GM12864 (cell line): ENCODE results near the gene SH3RF1.

Experiments used
- DNase-seq: peaks from one replicate; pipeline ENCODE4 v3.0.0-alpha.2; 2011; ENCODE audit warnings: low read depth
- H3K4me3 ChIP-seq: 2 replicates; pipeline ENCODE4 v1.5.1; 2011; ENCODE audit warnings: mild to moderate bottlenecking, low read depth, low read length, control low read depth
- TF ChIP-seq, protein P1 (sequence below): IDR thresholded peaks from 2 replicates; pipeline ENCODE4 v1.5.1; 2011; ENCODE audit warnings: low read depth, mild to moderate bottlenecking, moderate library complexity, low read length, control low read depth, inconsistent platforms; ENCODE audit errors: missing control alignments

SH3RF1 gene

GRCh38 chr4:169246279-169246678, 24.5 kb downstream of the SH3RF1 start:
- H3K4me3 ChIP-seq = no peak overlapping the region
- no peak for DNase-seq
- TF ChIP-seq, protein P1, sequence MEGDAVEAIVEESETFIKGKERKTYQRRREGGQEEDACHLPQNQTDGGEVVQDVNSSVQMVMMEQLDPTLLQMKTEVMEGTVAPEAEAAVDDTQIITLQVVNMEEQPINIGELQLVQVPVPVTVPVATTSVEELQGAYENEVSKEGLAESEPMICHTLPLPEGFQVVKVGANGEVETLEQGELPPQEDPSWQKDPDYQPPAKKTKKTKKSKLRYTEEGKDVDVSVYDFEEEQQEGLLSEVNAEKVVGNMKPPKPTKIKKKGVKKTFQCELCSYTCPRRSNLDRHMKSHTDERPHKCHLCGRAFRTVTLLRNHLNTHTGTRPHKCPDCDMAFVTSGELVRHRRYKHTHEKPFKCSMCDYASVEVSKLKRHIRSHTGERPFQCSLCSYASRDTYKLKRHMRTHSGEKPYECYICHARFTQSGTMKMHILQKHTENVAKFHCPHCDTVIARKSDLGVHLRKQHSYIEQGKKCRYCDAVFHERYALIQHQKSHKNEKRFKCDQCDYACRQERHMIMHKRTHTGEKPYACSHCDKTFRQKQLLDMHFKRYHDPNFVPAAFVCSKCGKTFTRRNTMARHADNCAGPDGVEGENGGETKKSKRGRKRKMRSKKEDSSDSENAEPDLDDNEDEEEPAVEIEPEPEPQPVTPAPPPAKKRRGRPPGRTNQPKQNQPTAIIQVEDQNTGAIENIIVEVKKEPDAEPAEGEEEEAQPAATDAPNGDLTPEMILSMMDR = no peak

DNA sequence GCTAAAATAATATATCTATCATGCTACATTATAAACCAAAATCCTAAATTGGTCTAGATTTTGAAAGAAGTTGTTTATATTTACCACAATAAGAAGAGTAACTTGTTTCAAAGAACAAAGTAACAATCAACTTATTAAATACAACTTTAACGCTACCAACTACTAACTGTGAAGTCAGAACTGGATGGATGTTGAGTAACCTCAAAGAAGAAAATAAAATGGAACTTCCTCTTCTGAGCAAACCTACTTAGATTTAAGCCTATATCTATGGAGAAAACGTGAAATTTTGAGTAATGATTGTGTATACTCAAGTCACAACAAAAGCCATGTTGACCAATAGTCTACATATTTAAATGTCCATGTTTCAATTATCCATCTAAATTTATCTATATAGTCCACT, 25.7 kb downstream of the SH3RF1 start:
- TF ChIP-seq, protein P1 = no peak
- DNase-seq = no peak
- H3K4me3 ChIP-seq = no peak overlapping the region

DNA sequence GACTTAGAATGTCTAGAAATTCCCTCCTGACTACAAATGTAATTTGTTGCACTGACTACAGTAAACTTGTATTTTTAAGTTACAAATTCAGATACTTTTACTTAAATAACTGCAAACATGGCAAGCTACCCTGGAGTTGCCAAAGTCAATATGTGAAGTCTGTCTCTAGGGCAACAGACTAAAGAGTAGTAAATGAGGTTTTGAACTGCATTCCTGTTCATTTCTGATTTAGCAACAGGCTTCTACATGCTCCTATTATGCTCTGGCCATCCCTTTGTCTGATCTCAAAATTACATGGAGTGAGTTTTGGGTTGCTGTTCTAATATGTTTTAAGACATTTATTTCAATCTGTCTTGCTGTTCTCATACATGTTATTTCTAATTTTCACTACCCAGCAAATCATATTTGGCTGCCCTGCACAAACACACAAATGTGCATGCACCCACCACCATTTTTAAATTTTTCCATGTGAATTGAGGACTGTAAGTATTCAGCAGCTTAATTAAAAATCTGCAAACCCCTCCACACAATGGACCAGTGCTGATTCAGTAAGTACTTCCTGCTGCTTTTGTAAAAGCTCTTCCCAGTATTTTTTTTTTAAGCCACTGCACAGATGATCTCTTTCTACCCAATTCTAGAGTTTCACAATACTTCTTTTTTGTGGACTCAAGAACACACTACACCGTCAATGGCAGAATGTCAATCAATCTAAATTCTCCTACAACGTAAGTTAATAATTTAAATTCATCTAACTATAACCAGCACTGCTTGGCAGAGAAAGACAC, 26.7 kb downstream of the SH3RF1 start:
- DNase-seq = no peak
- TF ChIP-seq, protein P1 = no peak
- H3K4me3 ChIP-seq = no peak overlapping the region

DNA sequence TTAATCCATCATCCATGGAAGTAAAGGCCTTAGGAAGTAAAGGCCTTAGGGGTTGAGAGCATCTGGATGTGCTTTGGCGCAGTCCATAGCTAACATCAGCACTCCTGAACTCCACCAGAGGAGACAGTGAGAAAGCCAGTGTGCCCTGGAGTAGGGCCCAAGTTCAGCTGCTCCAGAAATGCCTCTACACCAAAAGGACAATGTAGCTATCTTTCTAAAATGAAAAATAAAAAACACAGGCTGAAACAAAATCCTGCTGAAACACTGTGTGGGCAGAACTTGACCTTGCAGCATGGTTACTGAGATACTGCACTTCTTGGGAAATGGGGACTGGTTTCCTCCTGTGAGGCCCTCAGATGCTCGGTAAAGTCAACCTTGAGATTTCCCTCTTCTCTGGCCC, 29.3 kb downstream of the SH3RF1 start:
- no peak for DNase-seq
- TF ChIP-seq, protein P1 = no peak
- no peak overlapping the region for H3K4me3 ChIP-seq

DNA sequence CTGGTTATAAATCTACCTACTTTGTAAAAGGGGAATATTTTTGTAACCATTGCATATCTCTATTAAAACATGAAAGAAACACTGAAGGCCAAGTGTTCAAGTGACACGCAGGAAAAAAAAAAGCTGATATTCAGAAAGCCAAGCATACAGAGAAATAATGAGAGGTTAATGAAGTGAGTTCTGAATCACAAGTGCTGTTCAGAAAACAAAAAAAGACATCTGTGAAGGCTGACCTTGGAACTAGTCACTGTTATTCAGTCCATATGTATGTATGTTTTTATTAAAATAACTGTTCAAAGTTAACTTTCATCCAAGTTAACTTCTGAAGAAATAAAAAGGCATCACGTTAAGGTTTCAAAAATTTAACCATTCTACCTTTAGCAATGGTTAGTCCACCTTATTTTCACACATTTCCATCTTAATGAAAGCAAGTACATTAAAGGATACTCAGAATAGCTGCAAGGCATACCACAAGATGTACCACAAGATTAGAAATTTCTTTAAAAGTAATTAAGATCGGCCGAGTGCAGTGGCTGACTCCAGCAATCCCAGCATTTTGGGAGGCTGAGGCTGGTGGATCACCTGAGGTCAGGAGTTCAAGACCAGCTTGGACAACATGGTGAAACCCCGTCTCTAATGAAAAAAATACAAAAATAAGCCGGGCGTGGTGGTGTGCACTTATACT, 31.4 kb downstream of the SH3RF1 start:
- H3K4me3 ChIP-seq = no peak overlapping the region
- TF ChIP-seq, protein P1 = no peak
- DNase-seq = no peak

GRCh38 chr4:169238445-169238844, 32.3 kb downstream of the SH3RF1 start:
- H3K4me3 ChIP-seq = no peak overlapping the region
- TF ChIP-seq, protein P1 = no peak
- no peak for DNase-seq
